K562 (cell line): ENCODE measurements around the gene CZIB. TPM values are rescaled to one million over a fixed set of nuclear protein-coding genes. Genes with fewer than 3 reads are reported as not detected.

Experiments used
- ARID4B ChIP-seq: sonication (generic); formaldehyde crosslinking; IDR thresholded peaks from 2 replicates; pipeline ENCODE4 v1.8.0; 2022; ENCODE audit warnings: mild to moderate bottlenecking, missing genetic modification reagents
- FOXP1 ChIP-seq: sonication (generic); formaldehyde crosslinking; IDR thresholded peaks from 2 replicates; pipeline ENCODE4 v1.8.0; 2022; ENCODE audit warnings: mild to moderate bottlenecking, missing genetic modification reagents
- IRF2 ChIP-seq: sonication (generic); formaldehyde crosslinking; IDR thresholded peaks from 2 replicates; pipeline ENCODE4 v1.8.1; 2022; ENCODE audit warnings: mild to moderate bottlenecking, missing genetic modification reagents
- MNT ChIP-seq, 2 experiments: fragments of 450-650 bp; conservative IDR thresholded peaks; 2 replicates each; pipeline ENCODE4 v1.6.1; 2017; ENCODE audit warnings: mild to moderate bottlenecking in 2 of 2, moderate library complexity in 2 of 2
- MTF1 ChIP-seq: fragments of 250-450 bp; sonication (Bioruptor Pico); IDR thresholded peaks from 2 replicates; pipeline ENCODE4 v1.9.0; 2021; ENCODE audit warnings: moderate library complexity, mild to moderate bottlenecking, inconsistent platforms, borderline replicate concordance
- NFE2L1 ChIP-seq: fragments of 450-650 bp; IDR thresholded peaks from 2 replicates; pipeline ENCODE4 v1.6.1; 2016; ENCODE audit warnings: missing genetic modification characterization, low read depth, mild to moderate bottlenecking, missing compliant biosample characterization, moderate library complexity, borderline replicate concordance
- PHF8 ChIP-seq: fragments of 200-600 bp; sonication (generic); IDR thresholded peaks from 2 replicates; pipeline ENCODE4 v1.6.1; 2012; ENCODE audit warnings: mixed run types, mild to moderate bottlenecking, inconsistent platforms, low read length, moderate library complexity, borderline replicate concordance
- POLR3G ChIP-seq: IDR thresholded peaks from 2 replicates; pipeline ENCODE4 v1.6.1; 2011; ENCODE audit not compliant: insufficient read length, insufficient replicate concordance; ENCODE audit errors: extremely low read depth
- RFX7 ChIP-seq: fragments of 250-450 bp; sonication (Bioruptor Pico); IDR thresholded peaks from 2 replicates; pipeline ENCODE4 v1.5.1; 2021; ENCODE audit warnings: mild to moderate bottlenecking
- TOE1 ChIP-seq, 2 experiments: fragments of 450-650 bp in 1 of 2; sonication (generic) in 1 of 2; formaldehyde crosslinking in 1 of 2; IDR thresholded peaks; 2 replicates each; pipeline versions ENCODE4 v1.7.1 to v1.8.0; 2016 to 2022; ENCODE audit warnings: borderline replicate concordance in 2 of 2, mild to moderate bottlenecking in 2 of 2, antibody characterized with exemption in 1 of 2, inconsistent platforms in 1 of 2, low read depth in 1 of 2, missing genetic modification reagents in 1 of 2, moderate library complexity in 1 of 2
- YBX1 ChIP-seq: fragments of 450-650 bp; IDR thresholded peaks from 2 replicates; pipeline ENCODE4 v1.7.1; 2016; ENCODE audit warnings: mild to moderate bottlenecking
- ZBTB12 ChIP-seq: fragments of 250-450 bp; sonication (Bioruptor Pico); IDR thresholded peaks from 2 replicates; pipeline ENCODE4 v1.4.0; 2020
- ZC3H4 ChIP-seq: sonication (generic); formaldehyde crosslinking; IDR thresholded peaks from 2 replicates; pipeline ENCODE4 v1.9.0; 2021; ENCODE audit warnings: missing genetic modification reagents, borderline replicate concordance
- ZFP30 ChIP-seq: fragments of 250-450 bp; sonication (Bioruptor Pico); IDR thresholded peaks from 2 replicates; pipeline ENCODE4 v1.8.0; 2022; ENCODE audit warnings: moderate library complexity, mild to moderate bottlenecking, inconsistent platforms, borderline replicate concordance
- ZNF140 ChIP-seq: fragments of 250-450 bp; sonication (Bioruptor Pico); IDR thresholded peaks from 2 replicates; pipeline ENCODE4 v1.8.0; 2021; ENCODE audit warnings: moderate library complexity, mild to moderate bottlenecking, inconsistent platforms
- ZNF253 ChIP-seq: fragments of 250-450 bp; sonication (Bioruptor Pico); conservative IDR thresholded peaks from 2 replicates; pipeline ENCODE4 v1.6.1; 2021; ENCODE audit warnings: mild to moderate bottlenecking
- polyA plus RNA-seq, 8 experiments: library from polyadenylated mRNA; depleted of rRNA in 4 of 8; stranded (reverse) in 5 of 8; unstranded in 3 of 8; fragments of >200 nt; fragmentation: Nextera tagmentation in 2 of 8; fragmentation: Illumina TruSeq in 1 of 8; extraction: Ambion mirVana in 2 of 8; extraction: Trizol in 1 of 8; gene quantifications; 2 replicates each; pipeline versions ENCODE4 v1.2.1 to v1.2.3, GENCODE V29; 2011 to 2014; ENCODE audit warnings: inconsistent platforms in 1 of 8, missing spikeins in 1 of 8
- total RNA-seq, 7 experiments: library from RNA; depleted of rRNA in 6 of 7; stranded (reverse); fragments of >200 nt in 6 of 7; fragmentation: Illumina TruSeq in 2 of 7; extraction: Trizol in 2 of 7; gene quantifications; 2 replicates each; pipeline versions ENCODE4 v1.2.1 to v1.2.3, GENCODE V29; 2011 to 2021; ENCODE audit warnings: low replicate concordance in 1 of 7

The CZIB gene
- total and polyA plus RNA-seq, 9 of the 15 experiments (the other 6 are each of a cell fraction or from before 2014, with no cell fraction given), result 52.6 to 111 (median 80.0) TPM

GRCh38 chr1:53220171-53220961, at the start of gene CZIB (continued):
- no peak for TF ChIP-seq MTF1 (CRISPR knock-in tag)
- no peak for TF ChIP-seq ZFP30 (CRISPR knock-in tag)
- TF ChIP-seq RFX7 (CRISPR knock-in tag), result no peak
- TF ChIP-seq ZBTB12, result peak; percentile 51; the same call in 1 of the 2 replicates
- TF ChIP-seq ZC3H4, result no peak
- TF ChIP-seq NFE2L1 (tag), result no peak
- peak; percentile 88 to 96 for TF ChIP-seq MNT (conservative IDR thresholded peaks at IDR 0.05)
- no peak for TF ChIP-seq ZNF140
- TF ChIP-seq ARID4B, result peak; percentile 93
- peak; percentile 100 for TF ChIP-seq PHF8
- no peak for TF ChIP-seq YBX1
- no peak for TF ChIP-seq ZNF253 (CRISPR knock-in tag)
- no peak for TF ChIP-seq IRF2 (CRISPR knock-in tag)
- TF ChIP-seq FOXP1 (CRISPR knock-in tag), result peak; percentile 95
- TF ChIP-seq POLR3G, result no peak
- TF ChIP-seq TOE1 (IDR thresholded peaks at IDR 0.05; ENCODE audit: borderline replicate concordance), result peak; percentile 80; the same call in 1 of the 2 replicates
- no peak; the same call in 1 of the 2 replicates for TF ChIP-seq TOE1 (CRISPR knock-in tag; IDR thresholded peaks at IDR 0.05; ENCODE audit: borderline replicate concordance, low read depth)
